Ecto neural progenitor cell (in vitro differentiated cells): ENCODE data around the gene TSC22D2.
"Not testable (repeated sequence)": the region's sequence is repeated elsewhere in the genome, so short reads cannot be mapped to it uniquely, and the experiment has no call there.

Source experiments
- DNase-seq: peaks from one replicate; pipeline ENCODE4 v3.0.0-alpha.2; 2018; ENCODE audit warnings: low spot score

Gene TSC22D2

DNA sequence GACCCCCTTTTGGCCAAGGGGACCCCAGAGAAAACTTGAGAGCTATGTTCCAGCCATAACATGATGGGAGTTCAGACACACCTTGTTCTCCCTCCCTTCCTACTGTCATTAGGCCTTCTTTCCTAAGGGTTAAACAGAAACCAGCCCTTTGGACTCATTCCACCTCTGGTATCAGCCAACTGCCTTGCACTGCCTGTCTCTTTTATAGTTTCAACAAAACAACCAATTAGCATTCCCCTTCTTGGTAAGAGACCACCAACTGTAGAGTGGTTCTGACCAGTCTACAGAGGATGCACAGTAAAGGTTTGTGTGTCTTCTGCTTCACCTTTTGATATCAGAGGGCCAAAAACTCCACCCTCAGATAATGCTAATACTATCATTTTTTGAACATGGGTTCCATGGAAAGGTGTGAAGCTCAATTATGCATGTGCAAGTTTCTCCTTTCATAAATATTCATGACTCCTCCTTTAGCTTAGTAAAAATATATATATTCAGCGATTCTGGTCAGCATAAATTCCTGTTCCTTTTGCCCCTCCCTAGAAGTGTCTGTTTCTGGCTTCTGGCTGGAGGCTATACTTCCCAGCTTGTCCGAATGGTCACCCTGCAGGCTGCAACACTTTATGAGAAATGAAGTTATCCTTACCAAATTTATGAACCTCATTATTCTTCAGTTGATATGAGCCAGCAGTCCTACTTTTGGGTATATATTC lies 82.3 kb downstream of the TSC22D2 start:
- no peak for DNase-seq

DNA sequence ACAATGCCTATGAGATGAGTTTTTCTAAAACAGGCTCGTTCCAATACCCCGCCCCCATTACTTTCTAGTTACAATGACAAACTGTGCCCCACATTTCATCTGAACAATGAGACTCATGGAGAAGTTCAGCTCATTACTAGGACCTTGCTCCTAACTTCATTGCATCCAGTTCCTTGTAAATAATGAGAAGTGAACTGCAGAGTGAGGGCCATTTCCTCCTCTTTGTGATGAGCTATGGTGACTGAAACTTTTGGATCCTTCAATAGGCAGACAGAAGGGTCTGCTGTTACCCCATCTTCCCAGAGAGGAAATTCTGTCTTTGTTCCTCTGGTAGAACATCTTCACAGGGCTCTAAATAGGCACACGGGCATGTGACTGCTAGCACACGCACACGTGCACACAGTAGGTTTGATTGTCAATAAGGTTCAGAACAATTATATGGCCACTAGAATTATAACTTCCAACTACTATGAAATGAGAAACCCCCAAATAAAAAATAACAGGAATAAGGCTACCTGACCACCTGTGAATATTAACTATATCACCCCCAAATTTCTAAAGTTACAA lies 86.4 kb downstream of the TSC22D2 start:
- DNase-seq, result no peak

DNA sequence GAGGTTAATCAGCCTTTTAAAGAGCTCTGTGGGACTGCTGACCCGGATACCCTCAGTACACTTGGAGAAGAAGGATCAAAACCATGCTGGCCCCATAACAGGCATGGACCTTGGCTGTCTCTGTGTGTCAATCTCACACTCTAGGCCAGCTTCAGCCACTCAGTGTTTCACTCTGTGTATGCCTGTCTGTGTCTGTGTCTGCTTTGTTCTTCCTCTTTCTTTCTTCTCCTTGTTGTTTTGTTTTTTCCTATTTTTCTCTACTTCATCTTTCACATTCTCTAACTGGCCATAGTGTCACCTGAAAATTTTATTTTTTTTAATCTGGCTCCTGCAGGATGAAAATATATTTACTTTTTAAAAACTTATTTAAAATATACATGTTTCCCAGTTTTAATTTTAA lies 87.1 kb downstream of the TSC22D2 start:
- no peak for DNase-seq

DNA sequence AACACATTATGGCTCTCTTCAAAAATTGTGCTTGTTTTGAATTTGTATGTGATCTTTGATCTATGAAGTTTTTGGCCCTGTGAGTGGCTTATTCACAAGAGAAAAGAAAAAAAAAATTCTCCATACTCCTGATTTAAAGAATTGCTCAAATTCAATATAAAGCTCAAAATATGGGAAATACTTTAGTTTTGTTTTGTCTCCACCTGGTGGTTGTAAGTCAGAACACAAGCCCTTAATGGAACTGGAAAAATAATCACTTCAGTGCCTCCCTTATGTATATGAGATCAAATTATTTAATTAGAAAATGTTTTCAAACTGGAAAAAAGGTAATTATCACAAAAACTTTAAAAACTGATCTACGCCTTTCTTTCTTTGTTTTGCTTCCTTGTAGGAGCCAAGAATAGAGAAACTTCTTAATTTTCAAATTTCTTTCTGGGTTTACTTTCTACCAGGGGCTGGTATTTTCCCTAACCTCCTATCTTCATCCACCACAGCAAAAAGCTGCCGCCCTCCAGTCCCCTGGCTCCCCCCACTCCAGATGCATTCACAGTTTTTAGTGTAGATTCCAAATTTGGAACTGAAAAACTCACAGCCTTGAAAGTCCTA lies 87.6 kb downstream of the TSC22D2 start:
- no peak for DNase-seq

DNA sequence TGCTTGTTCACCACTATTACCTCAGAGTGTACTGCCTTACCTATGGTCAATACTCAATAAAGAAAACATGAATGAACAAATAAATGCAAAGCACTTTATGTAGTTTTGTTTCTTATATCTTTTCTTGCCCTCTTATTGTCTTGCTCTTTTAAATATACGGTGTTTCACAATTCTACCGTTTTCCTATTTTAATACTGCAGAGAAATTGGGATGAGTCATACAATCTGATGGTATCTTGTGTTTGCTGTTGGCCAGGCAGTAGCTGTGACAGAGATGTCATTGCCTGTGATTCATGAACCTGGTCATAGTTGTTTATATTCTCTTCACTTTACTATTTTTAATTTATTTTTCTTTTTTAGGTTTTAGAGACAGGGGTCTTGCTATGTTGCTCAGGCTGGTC lies 89.9 kb downstream of the TSC22D2 start:
- DNase-seq, result no peak

DNA sequence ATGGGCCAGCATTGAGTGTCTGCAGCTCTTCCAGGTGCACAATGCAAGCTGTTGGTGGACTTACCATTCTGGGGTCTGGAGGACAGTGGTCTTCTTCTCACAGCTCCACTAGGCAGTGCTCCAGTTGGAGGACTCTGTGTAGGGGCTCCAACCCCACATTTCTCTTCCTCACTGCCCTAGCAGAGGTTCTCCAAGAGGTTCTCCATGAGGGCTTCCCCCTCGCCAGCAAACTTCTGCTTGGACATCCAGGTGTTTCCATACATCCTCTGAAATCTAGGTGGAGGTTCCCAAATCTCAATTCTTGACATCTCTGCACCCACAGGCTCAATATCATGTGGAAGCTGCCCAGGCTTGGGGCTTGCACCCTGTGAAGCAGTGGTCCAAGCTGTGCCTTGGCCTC lies 92.9 kb downstream of the TSC22D2 start:
- not testable (repeated sequence) for DNase-seq

DNA sequence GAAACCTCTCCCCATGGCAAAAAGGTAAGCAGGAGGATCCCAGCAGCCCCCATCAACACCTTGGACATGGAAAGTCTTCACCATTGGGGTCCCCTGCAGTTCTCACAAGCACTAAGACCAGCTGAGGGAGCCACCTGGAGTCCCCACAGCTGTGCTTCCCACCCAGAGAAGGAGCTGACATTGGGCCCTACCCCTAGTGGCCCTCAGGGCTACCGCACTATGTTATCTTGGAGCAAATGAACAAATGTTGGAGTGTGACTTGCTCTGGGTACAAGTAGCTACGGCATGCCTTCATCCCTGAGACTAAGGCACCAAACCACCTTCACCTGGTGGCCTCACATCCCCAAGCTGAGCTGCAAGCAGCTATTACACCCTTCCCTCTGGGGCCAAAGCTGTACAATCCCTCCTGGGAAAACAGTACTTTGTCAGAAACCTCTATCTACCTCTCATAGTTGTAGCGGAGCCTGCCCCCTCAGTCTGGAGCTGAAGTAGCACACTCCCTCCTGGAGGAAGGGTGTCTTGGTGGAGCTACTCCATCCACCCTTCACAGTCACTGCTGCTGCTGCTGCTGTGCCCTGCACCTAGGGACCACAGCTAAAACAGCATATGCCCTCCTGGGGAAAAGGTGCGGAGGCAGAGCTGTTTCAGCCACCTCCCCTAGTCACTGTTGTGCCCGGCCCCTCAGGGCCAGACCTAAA lies 95.5 kb downstream of the TSC22D2 start:
- DNase-seq, result no peak

DNA sequence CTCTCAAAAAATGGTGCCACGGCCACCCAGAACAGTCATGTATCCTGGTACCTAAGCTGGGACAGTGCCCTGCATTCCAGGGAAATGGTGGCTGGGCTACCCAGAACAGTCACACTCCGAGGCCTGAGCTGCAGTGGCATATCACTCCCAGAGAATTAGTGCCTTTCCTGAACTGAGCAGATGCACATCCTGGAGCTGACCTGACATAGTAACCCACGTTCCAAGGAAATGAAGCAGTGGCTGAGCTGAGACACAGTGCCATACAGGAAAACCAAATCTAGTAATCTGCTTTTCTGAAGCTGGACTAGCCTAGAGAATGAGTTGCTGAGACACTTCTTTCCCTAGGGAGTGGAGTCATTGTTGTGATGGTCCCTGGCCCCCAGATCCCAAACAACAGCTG lies 96.4 kb downstream of the TSC22D2 start:
- no peak for DNase-seq

DNA sequence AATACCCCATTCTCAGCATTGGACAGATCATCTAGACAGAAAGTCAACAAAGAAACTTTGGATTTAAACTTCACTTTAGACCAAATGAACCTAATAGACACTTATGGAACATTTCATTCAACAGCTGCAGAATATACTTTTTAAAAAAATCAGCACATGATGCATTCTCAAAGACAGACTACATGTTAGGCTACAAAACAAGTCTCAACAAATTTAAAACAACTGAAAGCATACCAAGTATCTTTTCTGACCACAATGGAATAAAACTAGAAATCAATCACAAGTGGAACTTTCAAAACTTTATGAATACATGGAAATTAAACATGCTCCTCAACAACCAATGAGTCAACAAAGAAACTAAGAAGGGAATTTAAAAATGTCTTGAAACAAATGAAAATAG lies 100.3 kb downstream of the TSC22D2 start:
- no peak for DNase-seq

DNA sequence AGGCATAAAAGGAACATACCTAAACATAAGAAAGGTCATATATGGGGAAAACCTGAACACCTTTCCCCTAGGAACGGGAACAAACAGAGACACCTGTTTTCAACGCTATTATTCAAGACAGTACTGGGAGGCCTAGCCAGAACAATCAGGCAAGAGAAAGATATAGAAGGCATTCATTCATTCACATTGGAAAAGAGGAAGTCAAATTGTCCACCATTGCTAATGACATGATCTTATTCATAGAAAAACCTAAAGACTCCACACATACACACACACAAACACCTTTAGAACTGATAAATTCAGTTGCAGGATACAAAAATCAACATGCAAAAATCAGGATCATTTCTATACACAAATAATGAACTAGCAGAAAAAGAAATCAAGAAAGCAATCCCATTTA lies 101.7 kb downstream of the TSC22D2 start:
- no peak for DNase-seq

DNA sequence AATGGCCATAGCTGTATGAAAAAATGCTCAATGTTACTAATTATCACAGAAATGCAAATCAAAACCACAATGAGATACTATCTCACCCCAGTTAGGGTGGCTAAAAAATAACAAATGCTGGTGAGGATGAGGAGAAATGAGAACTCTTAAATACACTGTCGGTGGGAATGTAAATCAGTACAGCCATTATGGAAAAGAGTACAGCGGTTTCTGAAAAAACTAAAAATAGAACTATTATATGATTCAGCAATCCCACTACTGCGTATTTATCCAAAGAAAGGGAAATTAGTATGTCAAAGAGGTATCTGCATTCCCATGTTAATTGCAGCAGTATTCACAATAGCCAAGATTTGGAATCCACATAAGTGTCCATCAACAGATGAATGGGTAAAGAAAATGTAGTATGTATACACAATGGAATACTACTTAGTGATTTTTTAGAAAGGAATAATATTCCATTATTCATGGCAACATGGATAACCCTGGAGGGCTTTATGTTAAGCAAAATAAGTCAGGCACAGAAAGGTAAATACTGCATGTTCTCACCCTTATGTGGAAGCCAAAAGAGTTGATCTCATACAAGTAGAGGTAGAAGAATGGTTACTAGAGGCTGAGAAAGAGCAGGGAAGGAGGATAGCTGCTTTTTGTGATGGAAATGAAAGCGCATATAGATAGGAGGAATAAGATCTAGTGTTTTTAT lies 103.2 kb downstream of the TSC22D2 start:
- no peak for DNase-seq

DNA sequence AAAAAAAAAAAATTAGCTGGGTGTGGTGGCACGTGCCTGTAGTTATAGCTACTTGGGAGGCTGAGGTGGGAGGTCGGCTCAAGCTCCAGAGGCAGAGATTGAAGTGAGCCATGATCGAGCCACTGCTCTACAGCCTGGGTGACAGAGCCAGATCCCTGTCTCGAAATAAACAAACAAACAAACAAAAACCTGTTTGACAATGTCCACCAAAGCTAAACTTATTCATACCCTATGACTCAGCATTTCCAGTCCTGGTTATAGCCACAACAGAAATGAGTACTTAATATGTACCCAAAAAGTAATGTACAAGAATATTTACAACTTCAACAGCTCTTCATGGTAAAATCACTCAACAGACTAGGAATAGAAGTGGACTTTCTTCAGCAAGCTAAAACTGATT lies 107.1 kb downstream of the TSC22D2 start:
- no peak for DNase-seq
